ENCODE results near the gene ISCU. TPM values are rescaled to one million over a fixed set of nuclear protein-coding genes. Genes with fewer than 3 reads are reported as not detected.

The ISCU gene
- total RNA-seq, 2 donors from 2014 or later, result 63.1 to 66.0 TPM

DNA sequence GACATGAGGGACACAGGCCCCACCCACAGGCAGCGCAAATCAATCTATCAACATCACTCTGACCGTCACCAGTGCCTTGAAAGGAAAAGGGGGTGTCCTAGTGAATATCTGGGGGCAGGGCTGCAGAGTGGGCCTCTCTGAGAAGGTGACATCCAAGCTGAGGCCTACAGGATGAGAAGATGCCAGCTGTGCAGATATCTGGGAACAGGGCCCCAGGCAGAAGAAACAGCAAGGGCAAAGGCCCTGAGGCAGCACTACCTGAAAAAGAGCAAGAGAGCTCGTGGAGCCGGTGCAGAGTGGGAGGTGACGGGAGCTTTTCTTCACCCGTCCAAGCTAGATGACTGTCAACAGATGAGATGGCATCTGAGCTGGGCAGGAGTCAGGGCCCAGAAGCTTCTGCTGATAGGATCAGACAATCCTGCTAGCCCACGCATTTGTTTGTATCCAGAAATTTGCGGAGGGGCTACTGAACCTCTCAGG is 48.0 kb downstream of the ISCU start:
- H3K4me3 ChIP-seq (ENCODE audit: low read length), result no peak overlapping the region
- TF ChIP-seq, protein P1, sequence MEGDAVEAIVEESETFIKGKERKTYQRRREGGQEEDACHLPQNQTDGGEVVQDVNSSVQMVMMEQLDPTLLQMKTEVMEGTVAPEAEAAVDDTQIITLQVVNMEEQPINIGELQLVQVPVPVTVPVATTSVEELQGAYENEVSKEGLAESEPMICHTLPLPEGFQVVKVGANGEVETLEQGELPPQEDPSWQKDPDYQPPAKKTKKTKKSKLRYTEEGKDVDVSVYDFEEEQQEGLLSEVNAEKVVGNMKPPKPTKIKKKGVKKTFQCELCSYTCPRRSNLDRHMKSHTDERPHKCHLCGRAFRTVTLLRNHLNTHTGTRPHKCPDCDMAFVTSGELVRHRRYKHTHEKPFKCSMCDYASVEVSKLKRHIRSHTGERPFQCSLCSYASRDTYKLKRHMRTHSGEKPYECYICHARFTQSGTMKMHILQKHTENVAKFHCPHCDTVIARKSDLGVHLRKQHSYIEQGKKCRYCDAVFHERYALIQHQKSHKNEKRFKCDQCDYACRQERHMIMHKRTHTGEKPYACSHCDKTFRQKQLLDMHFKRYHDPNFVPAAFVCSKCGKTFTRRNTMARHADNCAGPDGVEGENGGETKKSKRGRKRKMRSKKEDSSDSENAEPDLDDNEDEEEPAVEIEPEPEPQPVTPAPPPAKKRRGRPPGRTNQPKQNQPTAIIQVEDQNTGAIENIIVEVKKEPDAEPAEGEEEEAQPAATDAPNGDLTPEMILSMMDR (conservative IDR thresholded peaks at IDR 0.05), result no peak
- H3K27ac ChIP-seq (ENCODE audit: low read depth, low read length), result no peak overlapping the region
- Mint-ChIP-seq H3K27me3 (ENCODE audit: insufficient read depth) (no peaks in the 10 kb centered on the region), H3K4me1 (no peaks in the 10 kb centered on the region), H3K9me3 (no peaks in the 10 kb centered on the region), H3K4me3 (no peak overlapping the region), H3K27ac (no peak overlapping the region), H3K36me3 (ENCODE audit: low read depth) (no peaks in the 10 kb centered on the region)
- H3K36me3 ChIP-seq (ENCODE audit: control insufficient read depth, insufficient read depth, low read length), result no peaks in the 10 kb centered on the region
- WGBS, 2 experiments (ENCODE audit: insufficient coverage in 1 of 2, insufficient read length in 1 of 2), result 91 to 93% methylated on average over 6 to 8 of the region's 8 CpGs
- H3K9ac ChIP-seq (ENCODE audit: extremely low read depth, low read length, poor library complexity, severe bottlenecking), result no peak overlapping the region
- no peak for DNase-seq
- H3K27me3 ChIP-seq (ENCODE audit: control insufficient read depth, insufficient read depth, low read length, poor library complexity, severe bottlenecking), result no peaks in the 10 kb centered on the region
- H3K9me3 ChIP-seq (ENCODE audit: control insufficient read depth, low read length), result no peaks in the 10 kb centered on the region
- no peaks in the 10 kb centered on the region for H3K4me1 ChIP-seq (ENCODE audit: control insufficient read depth, insufficient read depth, low read length)

DNA sequence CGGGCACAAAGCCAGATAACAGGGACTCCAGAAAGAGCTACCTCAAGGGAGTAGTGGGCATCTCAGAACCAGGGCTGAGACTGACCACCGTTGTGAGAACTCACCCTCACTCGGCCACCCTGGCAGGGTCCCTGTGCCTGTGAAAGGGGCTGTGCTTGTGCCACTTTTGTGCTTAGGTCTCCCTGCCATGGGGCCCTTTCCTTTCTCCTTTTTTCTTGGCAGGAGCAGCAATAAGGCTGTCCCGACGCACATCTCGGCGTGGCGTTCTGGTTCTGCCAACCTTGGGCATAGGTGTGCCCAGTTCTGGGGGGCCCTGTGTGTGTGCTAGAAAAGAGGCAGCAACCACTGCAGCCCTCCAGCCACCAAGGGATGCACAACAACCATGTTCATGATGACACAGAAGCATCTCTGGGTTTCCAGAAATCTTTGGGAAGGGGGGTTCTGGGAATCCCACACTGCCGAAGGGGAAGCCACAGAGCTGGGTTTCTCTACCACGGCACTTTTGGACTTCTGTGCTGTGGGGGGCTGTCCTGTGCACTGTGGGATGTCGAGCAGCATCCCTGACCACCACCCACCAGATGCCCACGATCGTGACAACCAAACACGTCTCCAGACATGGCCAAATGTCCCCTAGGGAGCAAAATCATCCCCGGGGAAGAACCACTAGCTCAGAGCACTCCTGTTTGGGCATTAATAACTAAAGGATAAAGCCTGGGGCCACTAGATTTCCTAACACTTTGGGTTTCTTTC is 48.6 kb downstream of the ISCU start:
- Histone ChIP-seq H3K27ac (ENCODE audit: low read depth, low read length) (no peak overlapping the region), H3K4me1 (ENCODE audit: control insufficient read depth, insufficient read depth, low read length) (no peaks in the 10 kb centered on the region), H3K4me3 (ENCODE audit: low read length) (no peak overlapping the region), H3K9ac (ENCODE audit: extremely low read depth, low read length, poor library complexity, severe bottlenecking) (no peak overlapping the region), H3K27me3 (ENCODE audit: control insufficient read depth, insufficient read depth, low read length, poor library complexity, severe bottlenecking) (no peaks in the 10 kb centered on the region), H3K36me3 (ENCODE audit: control insufficient read depth, insufficient read depth, low read length) (no peaks in the 10 kb centered on the region), H3K9me3 (ENCODE audit: control insufficient read depth, low read length) (no peaks in the 10 kb centered on the region)
- WGBS, 2 experiments (ENCODE audit: insufficient coverage in 1 of 2, insufficient read length in 1 of 2), result 91 to 94% methylated on average over 7 to 15 of the region's 15 CpGs
- Mint-ChIP-seq H3K4me3 (no peak overlapping the region), H3K27me3 (ENCODE audit: insufficient read depth) (no peaks in the 10 kb centered on the region), H3K9me3 (peaks cover 3% of the 10 kb centered on the region), H3K36me3 (ENCODE audit: low read depth) (no peaks in the 10 kb centered on the region), H3K27ac (no peak overlapping the region), H3K4me1 (no peaks in the 10 kb centered on the region)
- TF ChIP-seq, protein P1 (conservative IDR thresholded peaks at IDR 0.05), result no peak
- no peak for DNase-seq

DNA sequence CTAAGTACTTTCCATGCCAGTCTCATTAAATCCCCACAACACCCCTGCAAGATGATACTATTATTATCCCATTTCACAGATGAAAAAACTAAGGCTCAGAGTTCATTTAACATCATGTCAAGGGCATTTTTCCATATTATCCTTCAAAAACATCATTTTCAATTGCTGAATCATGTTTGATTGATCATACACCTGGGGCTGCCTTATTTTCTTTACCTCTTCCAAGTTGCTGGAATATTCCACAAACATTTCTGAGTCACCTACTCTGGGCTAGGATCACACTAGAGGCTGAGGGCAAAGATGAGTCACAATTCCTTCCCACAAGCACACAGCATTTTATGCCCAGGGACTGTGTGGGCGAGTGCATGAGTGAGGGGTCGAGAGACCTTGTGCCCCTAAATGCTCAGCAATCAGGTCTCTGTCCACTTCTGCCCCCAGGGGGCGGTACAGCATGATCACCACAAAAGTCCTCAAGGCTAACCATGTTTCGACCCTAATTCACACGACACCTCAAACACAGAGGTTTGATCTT is 49.6 kb downstream of the ISCU start:
- H3K4me3 Mint-ChIP-seq, result no peak overlapping the region
- H3K9ac ChIP-seq (ENCODE audit: extremely low read depth, low read length, poor library complexity, severe bottlenecking), result no peak overlapping the region

More for the DNA sequence above, 49.6 kb downstream of the ISCU start:
- Histone ChIP-seq H3K4me3 (ENCODE audit: low read length) (no peak overlapping the region), H3K9me3 (ENCODE audit: control insufficient read depth, low read length) (no peaks in the 10 kb centered on the region), H3K36me3 (ENCODE audit: control insufficient read depth, insufficient read depth, low read length) (no peaks in the 10 kb centered on the region), H3K27ac (ENCODE audit: low read depth, low read length) (no peak overlapping the region), H3K4me1 (ENCODE audit: control insufficient read depth, insufficient read depth, low read length) (no peaks in the 10 kb centered on the region), H3K27me3 (ENCODE audit: control insufficient read depth, insufficient read depth, low read length, poor library complexity, severe bottlenecking) (no peaks in the 10 kb centered on the region)
- Mint-ChIP-seq H3K9me3 (peaks cover 9% of the 10 kb centered on the region), H3K36me3 (ENCODE audit: low read depth) (no peaks in the 10 kb centered on the region), H3K4me1 (no peaks in the 10 kb centered on the region), H3K27ac (no peak overlapping the region), H3K27me3 (ENCODE audit: insufficient read depth) (peaks cover 2% of the 10 kb centered on the region)
- DNase-seq, result peak; percentile 93
- 41 to 70% methylated on average over 4 to 5 of the region's 5 CpGs for WGBS, 2 experiments (ENCODE audit: insufficient coverage in 1 of 2, insufficient read length in 1 of 2)
- TF ChIP-seq, protein P1 (conservative IDR thresholded peaks at IDR 0.05), result peak; percentile 77

Data from endodermal cell (in vitro differentiated cells).